K562 (cell line): Measurements from ENCODE around the gene PRAMEF1. TPM values are rescaled to one million over a fixed set of nuclear protein-coding genes. Genes with fewer than 3 reads are reported as not detected.

Experiments
- ATAC-seq: fragments of 200-7000 bp; cut with Tn5 transposase; 3 replicates; pipeline ENCODE4 v1.9.1; 2020; ENCODE audit warnings: moderate library complexity
- BruUV-seq: library from RNA; stranded (reverse); fragments of 400-500 nt; replicated peaks from 2 replicates; lab custom pipeline; 2021; lab: Mats Ljungman, UMichigan
- CTCF ChIA-PET: fragments of 300-600 bp; formaldehyde crosslinking; extraction: SDS; loops from one replicate; lab custom pipeline; 2021; ENCODE audit warnings: low intra/inter-chr PET ratio; lab: Yijun Ruan, JAX
- POLR2A ChIA-PET: fragments of 300-600, 350-650 bp; sonication (Branson Sonifier 250); formaldehyde crosslinking; extraction: SDS; loops from one replicate; lab custom pipeline; 2021; ENCODE audit warnings: antibody characterized with exemption, inconsistent platforms; lab: Yijun Ruan, JAX
- DNase-seq, 4 experiments: peaks; one replicate each; pipeline versions ENCODE4 v3.0.0 to v3.0.0-alpha.2; 2011 to 2018; ENCODE audit warnings: low spot score in 3 of 4, mixed read lengths in 3 of 4; ENCODE audit errors: extremely low read depth in 1 of 4
- FAIRE-seq: peaks from 2 replicates; lab custom pipeline; 2011; peaks lifted over from hg19 to GRCh38; lab: Jason Lieb, UNC
- H2AFZ ChIP-seq: 2 replicates; pipeline ENCODE4 v1.6.0; 2011; ENCODE audit warnings: low read depth, low read length, control low read depth, inconsistent platforms
- H3K27ac ChIP-seq: fragments of 200-600 bp; 3 replicates; pipeline ENCODE4 v1.8.0; 2011; ENCODE audit warnings: low read depth, mild to moderate bottlenecking, control low read depth, inconsistent platforms, low read length, moderate library complexity, mixed read lengths; ENCODE audit errors: extremely low read depth
- H3K27me3 ChIP-seq, 2 experiments: fragments of 300-600 bp in 1 of 2; 2 replicates in 1 of 2; 3 replicates in 1 of 2; pipeline versions ENCODE4 v1.6.0 to v1.8.0; 2011; ENCODE audit warnings: inconsistent platforms in 2 of 2, low read length in 2 of 2, mild to moderate bottlenecking in 1 of 2, mixed read lengths in 1 of 2, moderate library complexity in 1 of 2; ENCODE audit not compliant: control insufficient read depth in 2 of 2, insufficient read depth in 2 of 2
- H3K36me3 ChIP-seq: fragments of 300-600 bp; 3 replicates; pipeline ENCODE4 v1.8.0; 2011; ENCODE audit warnings: mild to moderate bottlenecking, low read length, inconsistent platforms; ENCODE audit not compliant: control insufficient read depth, insufficient read depth
- H3K4me1 ChIP-seq, 2 experiments: fragments of 200-600 bp in 1 of 2; replicated peaks in 1 of 2; 2 replicates in 1 of 2; 3 replicates in 1 of 2; pipeline versions ENCODE4 v1.5.1 to v1.8.0; 2011; ENCODE audit warnings: inconsistent platforms in 2 of 2, low read length in 2 of 2, mild to moderate bottlenecking in 1 of 2, mixed read lengths in 1 of 2, moderate library complexity in 1 of 2; ENCODE audit not compliant: control insufficient read depth in 2 of 2, insufficient read depth in 2 of 2
- H3K4me2 ChIP-seq: 2 replicates; pipeline ENCODE4 v1.6.1; 2011; ENCODE audit warnings: low read length, control low read depth, inconsistent platforms, mixed read lengths; ENCODE audit not compliant: insufficient read depth
- H3K4me3 ChIP-seq: fragments of 200-600 bp; sonication (generic), shearing (Covaris generic); 2 replicates; pipeline ENCODE4 v1.5.1; 2016; ENCODE audit warnings: control low read depth, inconsistent platforms
- H3K79me2 ChIP-seq: fragments of 200-600 bp; 3 replicates; pipeline ENCODE4 v1.8.0; 2011; ENCODE audit warnings: low read length, inconsistent platforms; ENCODE audit not compliant: control insufficient read depth, insufficient read depth
- H3K9ac ChIP-seq, 2 experiments: 2 replicates each; pipeline versions ENCODE4 v1.6.0 to v1.6.1; 2011; ENCODE audit warnings: low read depth in 2 of 2, low read length in 2 of 2, control low read depth in 1 of 2, inconsistent platforms in 1 of 2, mild to moderate bottlenecking in 1 of 2, mixed read lengths in 1 of 2; ENCODE audit not compliant: insufficient read depth in 1 of 2
- H3K9me1 ChIP-seq: one replicate; pipeline ENCODE4 v1.6.0; 2011; ENCODE audit warnings: inconsistent platforms, mild to moderate bottlenecking, low read length, moderate library complexity; ENCODE audit not compliant: control insufficient read depth, insufficient read depth
- H3K9me3 ChIP-seq: replicated peaks from 2 replicates; pipeline ENCODE4 v1.5.1; 2011; ENCODE audit warnings: low read depth, low read length, inconsistent platforms; ENCODE audit not compliant: control insufficient read depth, insufficient read depth
- H4K20me1 ChIP-seq: replicated peaks from 2 replicates; pipeline ENCODE4 v1.6.1; 2011; ENCODE audit warnings: low read length, inconsistent platforms, mixed read lengths; ENCODE audit not compliant: control insufficient read depth, insufficient read depth
- BRD4 ChIP-seq: fragments of 200-600 bp; sonication (generic); IDR thresholded peaks from 2 replicates; pipeline ENCODE4 v1.6.1; 2017; ENCODE audit warnings: inconsistent platforms
- CBX5 ChIP-seq: IDR thresholded peaks from 2 replicates; pipeline ENCODE4 v1.6.1; 2014; ENCODE audit warnings: low read depth, borderline replicate concordance
- CSDE1 ChIP-seq, 2 experiments: fragments of 450-650 bp; IDR thresholded peaks; 2 replicates each; pipeline ENCODE4 v1.6.1; 2016; ENCODE audit warnings: mild to moderate bottlenecking in 1 of 2
- ETS2 ChIP-seq: IDR thresholded peaks from 2 replicates; pipeline ENCODE4 v1.6.1; 2016; ENCODE audit warnings: borderline replicate concordance, missing genetic modification characterization, mild to moderate bottlenecking, moderate library complexity, missing compliant biosample characterization; ENCODE audit not compliant: poor library complexity, severe bottlenecking
- HIVEP1 ChIP-seq: fragments of 250-450 bp; sonication (Bioruptor Pico); IDR thresholded peaks from 2 replicates; pipeline ENCODE4 v1.4.0; 2020; ENCODE audit warnings: mild to moderate bottlenecking
- L3MBTL2 ChIP-seq: fragments of 450-650 bp; IDR thresholded peaks from 2 replicates; pipeline ENCODE4 v1.6.1; 2016; ENCODE audit warnings: mild to moderate bottlenecking, moderate library complexity
- LEF1 ChIP-seq: fragments of 450-650 bp; IDR thresholded peaks from 2 replicates; pipeline ENCODE4 v1.6.1; 2016; ENCODE audit warnings: mild to moderate bottlenecking
- NONO ChIP-seq, 2 experiments: fragments of 200-400 bp in 1 of 2; fragments of 450-650 bp in 1 of 2; formaldehyde crosslinking in 1 of 2; IDR thresholded peaks; 2 replicates each; pipeline ENCODE4 v1.6.1; 2017; ENCODE audit warnings: low read depth in 2 of 2, mild to moderate bottlenecking in 2 of 2, moderate library complexity in 2 of 2, low read length in 1 of 2
- NR2C1 ChIP-seq, 2 experiments: fragments of 450-650 bp; IDR thresholded peaks; 2 replicates each; pipeline ENCODE4 v1.6.1; 2017; ENCODE audit warnings: mild to moderate bottlenecking in 2 of 2, antibody characterized with exemption in 1 of 2, inconsistent platforms in 1 of 2, missing compliant biosample characterization in 1 of 2, missing genetic modification characterization in 1 of 2
- PHF8 ChIP-seq: fragments of 200-600 bp; sonication (generic); IDR thresholded peaks from 2 replicates; pipeline ENCODE4 v1.6.1; 2012; ENCODE audit warnings: mixed run types, mild to moderate bottlenecking, inconsistent platforms, low read length, moderate library complexity, borderline replicate concordance
- RBM39 ChIP-seq: fragments of 200-400 bp; formaldehyde crosslinking; optimal IDR thresholded peaks from 2 replicates; pipeline ENCODE3; 2018; ENCODE audit warnings: low read depth, low read length
- SMAD2 ChIP-seq: fragments of 150-350 bp; IDR thresholded peaks from 2 replicates; pipeline ENCODE4 v1.6.1; 2014; ENCODE audit warnings: low read depth, mild to moderate bottlenecking, low read length
- SPI1 ChIP-seq: IDR thresholded peaks from 2 replicates; pipeline ENCODE4 v1.6.1; 2011; ENCODE audit warnings: low read depth, low read length, control low read depth, borderline replicate concordance
- SREBF2 ChIP-seq: sonication (generic); formaldehyde crosslinking; IDR thresholded peaks from 2 replicates; pipeline ENCODE4 v1.4.0; 2020; ENCODE audit warnings: mild to moderate bottlenecking, missing genetic modification reagents
- SRSF3 ChIP-seq: fragments of 200-400 bp; formaldehyde crosslinking; IDR thresholded peaks from 2 replicates; pipeline ENCODE4 v1.6.1; 2016; ENCODE audit warnings: mild to moderate bottlenecking, low read length, moderate library complexity; ENCODE audit not compliant: insufficient read depth
- ZBED1 ChIP-seq: IDR thresholded peaks from 2 replicates; pipeline ENCODE4 v1.6.1; 2014
- ZNF644 ChIP-seq: fragments of 200-800 bp; sonication (Bioruptor generic); IDR thresholded peaks from 2 replicates; pipeline ENCODE4 v1.6.1; 2016; ENCODE audit warnings: low read depth, missing genetic modification characterization, missing compliant biosample characterization
- in situ Hi-C: fragments of 300-500 bp; cut with MboI; formaldehyde crosslinking; loops from 4 replicates; pipeline ENCODE4 v1.15.0; 2018; ENCODE audit warnings: inconsistent platforms, mixed read lengths
- intact Hi-C: fragments of 100-400 bp; cut with micrococcal nuclease; formaldehyde crosslinking; loops from 2 replicates; pipeline ENCODE4 v1.14.2; 2022
- polyA plus RNA-seq, 8 experiments: library from polyadenylated mRNA; depleted of rRNA in 4 of 8; stranded (reverse) in 5 of 8; unstranded in 3 of 8; fragments of >200 nt; fragmentation: Nextera tagmentation in 2 of 8; fragmentation: Illumina TruSeq in 1 of 8; extraction: Ambion mirVana in 2 of 8; extraction: Trizol in 1 of 8; gene quantifications; 2 replicates each; pipeline versions ENCODE4 v1.2.1 to v1.2.3, GENCODE V29; 2011 to 2014; ENCODE audit warnings: inconsistent platforms in 1 of 8, missing spikeins in 1 of 8
- total RNA-seq, 7 experiments: library from RNA; depleted of rRNA in 6 of 7; stranded (reverse); fragments of >200 nt in 6 of 7; fragmentation: Illumina TruSeq in 2 of 7; extraction: Trizol in 2 of 7; gene quantifications; 2 replicates each; pipeline versions ENCODE4 v1.2.1 to v1.2.3, GENCODE V29; 2011 to 2021; ENCODE audit warnings: low replicate concordance in 1 of 7
- TF ChIP-seq, protein P1 (sequence below): fragments of 250-450 bp; sonication (Bioruptor Pico); IDR thresholded peaks from 2 replicates; pipeline ENCODE4 v1.8.0; 2021; ENCODE audit warnings: moderate library complexity, mild to moderate bottlenecking, inconsistent platforms
- TF ChIP-seq, protein P2 (sequence below): IDR thresholded peaks from 2 replicates; pipeline ENCODE4 v1.6.1; 2014; ENCODE audit warnings: antibody characterized with exemption
- TF ChIP-seq, protein P3 (sequence below): fragments of 250-450 bp; sonication (Bioruptor Pico); IDR thresholded peaks from 2 replicates; pipeline ENCODE4 v1.5.1; 2021; ENCODE audit warnings: mild to moderate bottlenecking

The PRAMEF1 gene
- total and polyA plus RNA-seq, 9 of the 15 experiments (the other 6 are each of a cell fraction or from before 2014, with no cell fraction given) = not detected

- Histone ChIP-seq H3K4me2 (no peak overlapping the region), H3K79me2 (no peaks in the 10 kb centered on the region), H3K9me3 (0 out of 2 replicates have a peak, but pooled peaks cover 4% of the 10 kb centered on the region), H3K9me1 (no peaks in the 10 kb centered on the region), H3K9ac (no peak overlapping the region), H2AFZ (no peak overlapping the region), H3K4me3 (no peak overlapping the region), H4K20me1 (no peaks in the 10 kb centered on the region), H3K27me3 (no peaks in the 10 kb centered on the region), H3K36me3 (no peaks in the 10 kb centered on the region), H3K4me1 (no peaks in the 10 kb centered on the region; a peak in 1 of 5 replicates), H3K27ac (no peak overlapping the region)
- BruUV-seq = no TSS peak
- ChIA-PET POLR2A (interaction anchor here (0.6 kb wide), 2 partner anchors 392 to 612 kb away, joined by 3 read pairs; no protein-coding TSS in a partner anchor), CTCF (no interaction called here)
- ATAC-seq (no peak), FAIRE-seq (no peak), DNase-seq (no peak)
- intact Hi-C loops (no loop called here), in situ Hi-C loops (no loop called here)
- no peak for TF ChIP-seq PHF8
- TF ChIP-seq, protein P1, sequence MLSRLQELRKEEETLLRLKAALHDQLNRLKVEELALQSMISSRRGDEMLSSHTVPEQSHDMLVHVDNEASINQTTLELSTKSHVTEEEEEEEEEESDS (CRISPR knock-in tag) = no peak
- no peak for TF ChIP-seq SRSF3
- no peak; the same call in 1 of the 2 replicates for TF ChIP-seq LEF1
- TF ChIP-seq CSDE1 (IDR thresholded peaks at IDR 0.05) = no peak
- no peak for TF ChIP-seq L3MBTL2
- TF ChIP-seq BRD4 = no peak
- TF ChIP-seq CBX5 = peak; percentile 79; the same call in 1 of the 2 replicates
- TF ChIP-seq ZBED1 = no peak
- TF ChIP-seq NONO (IDR thresholded peaks at IDR 0.05; ENCODE audit: low read depth in 2 of 2, low read length in 1 of 2) = no peak
- TF ChIP-seq ETS2 (tag) = no peak
- TF ChIP-seq ZNF644 (tag) = no peak
- TF ChIP-seq NR2C1 (IDR thresholded peaks at IDR 0.05) = no peak
- TF ChIP-seq NR2C1 (tag; IDR thresholded peaks at IDR 0.05) = no peak
- no peak for TF ChIP-seq SMAD2
- TF ChIP-seq SPI1 = no peak
- TF ChIP-seq, protein P2, sequence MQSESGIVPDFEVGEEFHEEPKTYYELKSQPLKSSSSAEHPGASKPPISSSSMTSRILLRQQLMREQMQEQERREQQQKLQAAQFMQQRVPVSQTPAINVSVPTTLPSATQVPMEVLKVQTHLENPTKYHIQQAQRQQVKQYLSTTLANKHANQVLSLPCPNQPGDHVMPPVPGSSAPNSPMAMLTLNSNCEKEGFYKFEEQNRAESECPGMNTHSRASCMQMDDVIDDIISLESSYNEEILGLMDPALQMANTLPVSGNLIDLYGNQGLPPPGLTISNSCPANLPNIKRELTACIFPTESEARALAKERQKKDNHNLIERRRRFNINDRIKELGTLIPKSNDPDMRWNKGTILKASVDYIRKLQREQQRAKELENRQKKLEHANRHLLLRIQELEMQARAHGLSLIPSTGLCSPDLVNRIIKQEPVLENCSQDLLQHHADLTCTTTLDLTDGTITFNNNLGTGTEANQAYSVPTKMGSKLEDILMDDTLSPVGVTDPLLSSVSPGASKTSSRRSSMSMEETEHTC = no peak
- TF ChIP-seq HIVEP1 (CRISPR knock-in tag) = no peak
- no peak for TF ChIP-seq SREBF2 (CRISPR knock-in tag)
- TF ChIP-seq RBM39 = no peak
- TF ChIP-seq, protein P3, sequence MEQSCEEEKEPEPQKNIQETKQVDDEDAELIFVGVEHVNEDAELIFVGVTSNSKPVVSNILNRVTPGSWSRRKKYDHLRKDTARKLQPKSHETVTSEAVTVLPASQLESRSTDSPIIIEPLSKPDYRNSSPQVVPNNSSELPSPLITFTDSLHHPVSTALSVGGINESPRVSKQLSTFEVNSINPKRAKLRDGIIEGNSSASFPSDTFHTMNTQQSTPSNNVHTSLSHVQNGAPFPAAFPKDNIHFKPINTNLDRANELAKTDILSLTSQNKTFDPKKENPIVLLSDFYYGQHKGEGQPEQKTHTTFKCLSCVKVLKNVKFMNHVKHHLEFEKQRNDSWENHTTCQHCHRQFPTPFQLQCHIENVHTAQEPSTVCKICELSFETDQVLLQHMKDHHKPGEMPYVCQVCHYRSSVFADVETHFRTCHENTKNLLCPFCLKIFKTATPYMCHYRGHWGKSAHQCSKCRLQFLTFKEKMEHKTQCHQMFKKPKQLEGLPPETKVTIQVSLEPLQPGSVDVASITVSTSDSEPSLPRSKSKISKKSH (CRISPR knock-in tag) = peak; percentile 96
Observed at GRCh38 chr1:12748778-12749355, 42.3 kb upstream of the PRAMEF1 start.
